ENCODE data around the gene TDP2.
"Not testable (repeated sequence)": the region's sequence is repeated elsewhere in the genome, so short reads cannot be mapped to it uniquely, and the experiment has no call there.

TDP2 gene

DNA sequence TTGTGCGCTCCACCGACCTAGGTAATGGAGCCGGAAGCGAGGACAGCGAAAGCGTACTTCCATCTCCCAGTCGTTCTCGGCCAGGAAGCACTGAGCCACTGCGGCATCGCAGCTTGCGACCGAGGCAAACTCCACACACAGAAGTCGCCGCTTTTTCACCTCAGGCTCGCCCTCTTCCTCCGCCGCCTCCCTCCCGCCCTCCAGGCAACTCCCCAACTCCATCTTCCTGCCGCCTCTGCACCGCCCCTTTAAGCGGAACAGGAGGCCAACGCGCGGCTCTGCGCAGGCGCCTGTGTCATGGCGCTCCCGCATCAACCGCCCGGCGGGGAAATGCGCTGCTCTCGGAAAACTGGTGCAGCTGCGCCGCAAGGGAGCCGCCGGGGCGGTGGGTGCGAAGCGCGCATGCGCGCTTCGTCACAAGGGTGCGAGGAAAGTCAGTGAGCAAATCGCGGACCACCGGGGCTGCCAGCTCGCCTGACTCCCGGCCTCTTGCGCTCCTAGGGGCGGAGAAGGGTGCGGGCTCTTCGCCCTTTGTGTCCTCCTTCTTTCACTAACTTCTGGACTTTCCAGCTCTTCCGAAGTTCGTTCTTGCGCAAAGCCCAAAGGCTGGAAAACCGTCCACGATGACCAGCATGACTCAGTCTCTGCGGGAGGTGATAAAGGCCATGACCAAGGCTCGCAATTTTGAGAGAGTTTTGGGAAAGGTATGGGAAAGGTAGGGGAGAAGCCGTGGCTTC, at the start of gene TDP2, which contains the start of gene ACOT13:
Gene TDP2 (minus strand): TSS at position 259 of the 737 bp plus-strand sequence. CDS start 37 bp downstream, at position 222.
Gene ACOT13 (plus strand): TSS at position 437 of the 737 bp plus-strand sequence. CDS start 187 bp downstream, at position 624.
- DNase-seq (ENCODE audit: low read depth): peak; percentile 94

DNA sequence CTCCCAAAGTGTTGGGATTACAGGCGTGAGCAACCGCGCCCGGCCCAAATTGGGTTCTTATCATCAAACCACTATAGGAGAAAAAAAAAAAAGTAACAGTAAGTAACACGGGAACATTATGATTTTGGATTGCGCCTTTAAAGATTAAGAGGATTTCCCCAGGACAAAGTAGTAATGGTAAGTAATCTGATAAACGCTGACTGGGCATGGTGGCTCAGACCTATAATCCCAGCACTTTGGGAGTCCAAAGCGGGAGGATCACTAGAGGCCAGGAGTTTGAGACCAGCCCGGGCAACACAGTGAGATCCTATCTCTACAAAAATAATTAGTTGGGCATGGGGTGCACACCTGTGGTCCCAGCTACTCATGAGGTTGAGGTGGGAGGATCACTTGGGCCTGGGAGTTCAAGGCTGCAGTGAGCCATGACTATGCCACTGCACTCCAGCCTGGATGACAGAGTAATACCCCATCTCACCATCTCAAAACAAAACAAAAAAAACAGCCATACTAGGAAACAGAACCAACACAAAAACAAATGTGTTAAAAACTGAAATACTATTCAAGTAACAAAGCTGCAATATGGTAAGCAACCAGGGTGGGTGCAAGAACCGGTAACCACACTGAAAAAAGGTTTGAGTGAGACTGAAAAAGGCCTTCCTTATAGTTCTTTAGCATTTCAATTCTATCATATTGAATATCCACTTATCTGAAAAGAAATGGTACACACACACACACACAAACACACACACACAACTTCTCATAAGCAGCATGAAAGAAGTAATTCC, 44.0 kb upstream of the TDP2 start:
- DNase-seq (ENCODE audit: low read depth): no peak

- no peak for DNase-seq (ENCODE audit: low read depth)
Measured at GRCh38 chr6:24709014-24709711, 42.5 kb upstream of the TDP2 start.

- DNase-seq (ENCODE audit: low read depth): no peak
Measured at GRCh38 chr6:24708612-24709011, 41.9 kb upstream of the TDP2 start.

- no peak for DNase-seq (ENCODE audit: low read depth)
Measured at GRCh38 chr6:24704468-24704867, 37.8 kb upstream of the TDP2 start.

DNA sequence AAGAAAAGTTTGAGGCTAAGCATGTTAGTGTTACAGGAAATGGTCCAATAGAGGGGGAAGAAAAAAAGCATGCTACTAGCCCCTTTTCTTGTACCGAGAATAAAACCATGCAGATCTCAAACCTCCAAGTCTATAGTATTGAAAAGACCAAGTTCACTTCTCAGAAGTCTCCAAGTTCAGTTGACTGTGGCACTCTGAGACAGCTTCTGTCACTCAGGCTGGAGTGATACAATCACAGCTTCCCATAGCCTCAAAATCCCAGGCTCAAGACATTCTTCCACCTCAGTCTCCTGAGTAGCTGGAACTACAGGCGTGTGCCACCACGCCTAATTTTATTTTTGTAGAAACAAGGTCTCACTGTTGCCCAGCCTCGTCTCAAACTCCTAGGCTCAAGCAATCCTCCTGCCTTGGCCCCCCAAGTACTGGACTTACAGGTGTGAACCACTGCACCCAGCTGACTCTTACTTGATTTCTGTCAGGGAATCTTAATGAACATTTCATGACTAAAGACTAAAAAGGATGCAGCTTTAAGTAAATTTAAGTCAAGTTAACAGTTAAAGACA, 36.1 kb upstream of the TDP2 start:
- no peak for DNase-seq (ENCODE audit: low read depth)

DNA sequence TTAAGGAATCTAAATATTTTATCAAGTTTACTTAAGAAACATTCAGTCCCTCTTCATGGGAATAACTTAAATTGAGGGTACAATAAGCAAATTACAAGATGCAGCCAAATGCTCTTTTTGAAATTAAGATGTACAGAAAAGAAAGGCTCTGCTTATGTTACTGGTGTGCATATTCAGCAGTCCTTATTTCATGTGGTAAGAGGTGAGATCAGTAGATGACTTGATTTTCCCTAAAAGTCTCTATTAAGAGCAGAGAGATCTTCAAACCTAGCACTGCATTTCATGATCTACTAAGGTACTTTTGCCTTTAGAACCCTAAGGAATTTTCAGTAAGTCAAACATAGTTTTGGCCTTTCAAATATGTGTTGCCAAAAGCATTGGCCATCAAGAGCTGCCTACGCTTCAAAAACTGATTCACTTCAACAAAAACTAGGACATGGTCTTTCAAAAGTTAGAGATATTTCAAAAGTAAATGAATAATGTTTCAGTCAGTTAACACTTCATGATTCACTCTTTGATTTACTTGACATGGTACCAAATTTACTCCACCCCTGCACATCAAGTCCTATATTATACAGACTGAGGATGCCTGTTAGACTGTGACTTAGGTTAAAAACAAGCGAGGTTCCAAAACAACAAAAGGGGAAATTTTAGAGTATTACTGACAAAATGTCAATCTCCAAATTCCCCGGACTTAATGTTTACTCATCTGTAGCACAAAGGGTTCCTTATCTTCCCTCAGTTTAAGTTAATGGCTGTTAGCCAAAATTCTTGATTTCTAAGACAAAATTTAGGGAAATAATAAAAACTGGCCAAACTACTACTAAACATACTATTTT, 33.0 kb upstream of the TDP2 start:
- DNase-seq (ENCODE audit: low read depth): peak; percentile 21

DNA sequence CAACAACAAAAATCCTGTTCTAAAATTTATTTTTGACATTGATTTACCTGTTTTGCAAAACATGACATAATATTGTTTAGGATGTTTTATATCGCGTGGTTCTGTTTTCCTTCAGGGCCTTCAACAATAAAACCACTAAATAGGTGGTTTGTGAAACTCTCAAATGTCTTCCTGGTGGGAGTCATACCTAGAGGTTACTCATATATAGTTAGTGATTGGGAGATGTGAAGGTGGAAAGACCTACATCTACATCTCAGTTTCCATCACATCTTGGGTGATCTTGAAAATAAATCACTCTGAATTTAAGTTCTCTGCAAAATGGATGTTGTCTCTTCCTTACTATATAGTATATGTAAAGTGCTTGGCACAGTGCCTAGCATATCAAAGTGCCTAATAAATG, 29.4 kb upstream of the TDP2 start:
- DNase-seq (ENCODE audit: low read depth): no peak

- not testable (repeated sequence) for DNase-seq (ENCODE audit: low read depth)
Measured at GRCh38 chr6:24695635-24696034, 28.9 kb upstream of the TDP2 start.

- DNase-seq (ENCODE audit: low read depth): no peak
Measured at GRCh38 chr6:24694198-24694597, 27.5 kb upstream of the TDP2 start.

DNA sequence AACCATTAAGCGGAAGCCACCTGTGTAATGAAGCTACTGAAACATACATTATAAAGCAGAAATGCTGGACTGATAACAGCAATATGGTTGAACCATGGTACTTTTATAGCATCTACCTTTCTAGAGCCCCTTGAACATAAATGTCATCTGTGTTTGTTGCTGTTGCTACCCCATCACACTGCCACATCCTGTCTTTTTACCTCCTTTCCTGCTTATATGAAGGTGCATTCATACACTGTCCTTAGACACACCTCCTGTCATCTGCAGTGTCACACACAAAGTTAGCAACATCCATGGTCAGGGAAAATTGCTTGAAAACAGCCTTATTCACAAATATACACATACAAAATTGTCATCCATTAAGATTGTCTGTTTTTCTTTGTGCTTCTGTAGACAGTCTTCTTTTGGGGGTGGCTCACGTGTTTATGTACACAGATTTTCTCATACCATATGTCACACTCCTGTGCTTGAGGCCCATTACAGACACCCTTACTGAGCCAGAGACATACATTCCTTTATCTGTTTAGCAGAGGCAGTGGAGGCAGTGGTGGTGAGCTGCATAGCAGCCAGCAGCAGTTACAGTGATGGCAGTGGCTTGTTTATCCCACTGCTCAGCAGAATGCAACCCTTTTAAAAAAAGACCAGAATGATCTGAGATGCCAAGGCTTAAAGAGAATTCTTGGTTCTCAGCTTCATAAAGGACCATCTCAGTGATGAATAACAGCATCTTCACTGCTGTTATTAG, 26.3 kb upstream of the TDP2 start:
- DNase-seq (ENCODE audit: low read depth): no peak

DNA sequence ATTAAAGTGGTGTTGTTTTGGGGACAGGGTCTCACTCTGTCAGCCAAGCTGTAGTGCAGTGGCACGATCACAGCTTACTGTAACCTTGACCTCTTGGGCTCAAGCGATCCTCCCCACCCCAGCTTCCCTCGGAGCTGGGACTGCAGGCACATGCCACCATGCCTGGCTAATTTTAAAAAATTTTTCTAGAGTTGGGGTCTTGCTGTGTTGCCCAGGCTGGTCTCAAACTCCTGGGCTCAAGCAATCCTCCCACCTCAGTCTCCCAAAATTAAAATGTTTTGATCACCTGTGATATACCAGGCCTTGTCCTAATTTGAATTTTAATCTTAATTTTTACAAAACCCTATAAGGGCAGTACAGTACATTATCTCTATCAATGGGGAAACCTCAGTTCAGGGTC, 25.7 kb upstream of the TDP2 start:
- DNase-seq (ENCODE audit: low read depth): no peak

DNA sequence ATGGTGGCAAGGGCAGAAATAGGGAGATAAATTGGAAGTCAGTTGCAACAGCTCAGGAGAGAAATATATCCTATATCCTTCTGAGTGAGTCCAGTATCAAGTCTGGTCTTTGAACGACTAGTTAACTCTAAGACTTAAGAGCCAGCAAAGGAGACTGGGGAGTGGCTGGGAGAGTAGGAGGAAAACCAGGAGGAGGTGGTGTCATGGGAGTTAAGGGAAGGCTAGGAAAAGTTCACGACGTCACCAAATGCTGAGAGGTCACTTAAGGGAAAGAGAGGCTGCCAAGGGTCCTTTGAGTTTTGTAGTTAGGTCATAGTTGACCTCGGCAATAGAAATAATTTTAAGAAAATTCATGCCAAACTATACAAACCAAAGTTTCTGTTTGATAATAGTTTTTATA, 25.3 kb upstream of the TDP2 start:
- DNase-seq (ENCODE audit: low read depth): peak; percentile 23

GRCh38 chr6:24691550-24691949, 24.9 kb upstream of the TDP2 start:
- no peak for DNase-seq (ENCODE audit: low read depth)

DNA sequence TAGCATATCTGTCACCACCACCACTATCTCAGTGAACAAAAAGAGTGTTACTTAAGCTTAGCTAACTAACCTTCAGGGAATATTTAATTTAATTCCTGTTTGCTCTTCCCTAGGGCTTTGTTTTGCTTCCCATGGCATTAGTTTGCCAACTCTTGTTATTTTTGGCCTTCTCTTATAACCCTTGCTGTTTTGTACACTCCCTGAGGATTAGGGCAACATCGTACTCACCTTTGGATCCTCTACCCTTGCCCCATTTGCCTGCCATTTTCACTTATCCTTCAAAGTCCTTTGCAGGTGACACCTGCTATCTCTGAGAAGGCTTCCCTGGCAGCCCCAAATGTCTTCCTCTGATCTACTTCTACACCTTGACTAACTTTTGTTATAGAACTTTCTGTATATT, 23.9 kb upstream of the TDP2 start:
- no peak for DNase-seq (ENCODE audit: low read depth)

DNA sequence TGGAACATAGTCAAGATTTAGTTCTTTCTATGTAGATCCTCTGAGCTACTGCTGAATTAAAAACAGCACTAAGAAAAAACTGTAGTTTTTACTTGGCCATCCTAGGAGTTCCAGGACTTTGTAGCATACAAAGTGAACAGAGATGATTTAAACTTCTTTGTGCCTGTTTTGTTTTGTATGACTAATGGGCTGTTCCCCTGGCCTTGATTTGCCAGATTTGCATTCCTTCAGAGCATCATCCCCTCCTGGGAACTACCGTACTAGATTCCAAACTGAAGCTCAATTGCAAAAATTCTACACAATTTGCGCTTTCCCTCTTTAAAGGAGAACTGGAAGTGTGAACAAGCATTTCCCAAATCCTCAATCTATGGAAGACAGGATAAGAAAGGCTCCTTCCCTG, 23.3 kb upstream of the TDP2 start:
- DNase-seq (ENCODE audit: low read depth): peak; percentile 43

DNA sequence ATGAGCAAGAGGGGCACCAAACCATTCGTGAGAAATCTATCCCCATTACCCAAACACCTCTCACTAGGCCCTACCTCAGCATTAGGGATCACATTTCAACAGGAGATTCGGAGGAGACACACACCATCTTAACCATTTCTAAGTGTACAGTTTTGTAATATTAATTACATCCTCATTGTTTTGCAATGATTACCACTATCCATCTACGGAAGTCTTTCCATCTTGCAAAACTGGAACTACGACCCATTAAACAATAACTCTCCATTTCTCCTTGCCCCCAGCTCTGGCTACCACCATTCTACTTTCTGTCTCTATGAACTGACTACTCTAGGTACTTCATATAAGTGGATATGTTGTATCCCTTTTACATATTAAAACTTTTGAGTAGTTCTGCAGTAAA, 20.2 kb upstream of the TDP2 start:
- no peak for DNase-seq (ENCODE audit: low read depth)

DNA sequence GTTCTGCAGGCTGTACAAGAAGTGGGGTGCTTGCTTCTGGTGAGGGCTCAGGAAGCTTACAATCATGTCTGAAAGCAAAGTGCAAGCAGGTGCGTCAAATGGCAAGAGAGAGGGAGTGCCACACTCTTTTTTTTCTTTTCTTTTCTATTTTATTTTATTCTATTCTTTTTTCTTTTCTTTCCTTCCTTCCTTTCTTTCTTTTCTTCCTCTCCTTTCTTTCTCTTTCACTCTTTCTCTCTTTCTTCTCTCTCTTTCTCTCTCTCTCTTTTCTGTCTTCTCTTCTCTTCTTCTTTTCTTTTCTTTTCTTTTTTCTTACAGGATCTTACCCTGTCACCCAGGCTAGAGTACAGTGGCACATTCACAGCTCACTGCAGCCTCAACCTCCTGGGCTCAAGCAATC, 19.7 kb upstream of the TDP2 start:
- DNase-seq (ENCODE audit: low read depth): no peak

DNA sequence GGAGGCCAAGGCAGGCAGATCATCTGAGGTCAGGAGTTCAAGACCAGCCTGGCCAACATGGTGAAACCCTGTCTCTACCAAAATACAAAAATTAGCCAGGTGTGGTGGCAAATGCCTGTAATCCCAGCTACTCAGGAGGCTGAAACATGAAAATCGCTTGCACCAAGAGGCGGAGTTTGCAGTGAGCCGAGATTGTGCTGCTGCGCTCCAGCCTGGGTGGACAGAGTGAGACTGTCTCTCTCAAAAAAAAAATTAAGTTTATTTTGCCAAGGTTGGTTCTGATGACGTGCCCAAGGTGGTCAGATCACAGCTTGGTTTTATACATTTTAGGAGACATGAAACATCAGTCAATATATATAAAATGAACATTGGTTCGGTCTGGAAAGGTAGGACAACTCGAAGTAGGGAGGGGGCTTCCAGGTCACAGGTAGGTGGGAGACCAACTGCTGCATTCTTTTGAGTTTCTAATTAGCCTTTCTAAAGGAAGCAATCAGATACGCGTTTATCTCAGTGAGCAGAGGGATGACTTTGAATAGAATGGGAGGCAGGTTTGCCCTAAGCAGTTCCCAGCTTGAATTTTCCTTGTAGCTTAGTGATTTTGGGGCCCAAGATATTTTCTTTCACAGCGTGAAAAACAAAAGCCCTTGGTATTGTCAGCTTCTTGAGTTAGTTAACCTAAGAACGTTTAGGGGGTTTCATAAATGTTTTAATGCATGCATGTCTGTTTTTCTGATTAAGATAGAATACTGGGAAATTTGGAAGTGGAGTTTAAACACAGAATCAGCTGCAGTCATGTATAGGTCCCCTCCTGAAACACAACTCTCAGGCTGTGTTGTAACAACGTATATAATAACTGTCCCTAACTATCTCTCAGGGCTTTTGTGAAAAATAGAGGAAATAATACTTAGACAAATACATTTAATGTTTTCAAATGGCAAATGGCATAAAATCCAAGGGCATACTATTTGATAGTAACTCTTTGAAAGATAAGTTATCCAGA, 16.9 kb upstream of the TDP2 start:
- no peak for DNase-seq (ENCODE audit: low read depth)

- no peak for DNase-seq (ENCODE audit: low read depth)
Measured at GRCh38 chr6:24680582-24680981, 13.9 kb upstream of the TDP2 start.

Measured in stromal cell of bone marrow (primary cell).